Caco-2 (cell line): ENCODE measurements around the gene ADGRL2. TPM values are rescaled to one million over a fixed set of nuclear protein-coding genes. Genes with fewer than 3 reads are reported as not detected.
"Not testable (repeated sequence)": the region's sequence is repeated elsewhere in the genome, so short reads cannot be mapped to it uniquely, and the experiment has no call there.

Source experiments
- BruUV-seq: library from RNA; stranded (reverse); fragments of 400-500 nt; replicated peaks from 2 replicates; lab custom pipeline; 2021; lab: Mats Ljungman, UMichigan
- CTCF ChIA-PET: fragments of 300-600 bp; sonication (Branson Sonifier 250); formaldehyde crosslinking; loops from one replicate; lab custom pipeline; 2022; ENCODE audit warnings: antibody characterized with exemption; lab: Charles Lee
- POLR2A ChIA-PET: fragments of 300-600 bp; sonication (Branson Sonifier 250); formaldehyde crosslinking; loops from one replicate; lab custom pipeline; 2022; ENCODE audit warnings: antibody characterized with exemption; lab: Charles Lee
- DNase-seq, 2 experiments: peaks; one replicate each; pipeline versions ENCODE4 v3.0.0 to v3.0.0-alpha.2; 2020 to 2022
- H3K27me3 ChIP-seq: replicated peaks from 2 replicates; pipeline ENCODE4 v1.6.0; 2011; ENCODE audit warnings: low read length; ENCODE audit not compliant: control insufficient read depth, insufficient read depth
- H3K36me3 ChIP-seq: 2 replicates; pipeline ENCODE4 v1.5.1; 2011; ENCODE audit warnings: low read length; ENCODE audit not compliant: control insufficient read depth, insufficient read depth
- H3K4me1 ChIP-seq: fragments of 250-450 bp; sonication (Bioruptor Pico); 2 replicates; pipeline ENCODE4 v1.5.1; 2020; ENCODE audit warnings: mild to moderate bottlenecking
- H3K4me3 ChIP-seq: 2 replicates; pipeline ENCODE4 v1.5.1; 2011; ENCODE audit warnings: low read depth, mild to moderate bottlenecking, control low read depth, low read length
- H3K9me3 ChIP-seq: fragments of 250-450 bp; sonication (Bioruptor Pico); 2 replicates; pipeline ENCODE4 v1.5.1; 2020; ENCODE audit warnings: mild to moderate bottlenecking, moderate library complexity
- H3K27ac Mint-ChIP-seq: one replicate; pipeline ENCODE4 v1.8.0; 2022; ENCODE audit warnings: mixed read lengths; ENCODE audit not compliant: unreplicated experiment
- H3K27me3 Mint-ChIP-seq: one replicate; pipeline ENCODE4 v1.8.0; 2022; ENCODE audit warnings: mixed read lengths; ENCODE audit not compliant: insufficient read depth, unreplicated experiment
- H3K36me3 Mint-ChIP-seq: one replicate; pipeline ENCODE4 v1.8.0; 2022; ENCODE audit warnings: mild to moderate bottlenecking, mixed read lengths; ENCODE audit not compliant: insufficient read depth, unreplicated experiment
- H3K4me1 Mint-ChIP-seq: one replicate; pipeline ENCODE4 v1.8.0; 2022; ENCODE audit warnings: low read depth, mixed read lengths; ENCODE audit not compliant: unreplicated experiment
- H3K4me3 Mint-ChIP-seq: one replicate; pipeline ENCODE4 v1.8.0; 2022; ENCODE audit warnings: mild to moderate bottlenecking, moderate library complexity, mixed read lengths; ENCODE audit not compliant: unreplicated experiment
- H3K9me3 Mint-ChIP-seq: one replicate; pipeline ENCODE4 v1.8.0; 2022; ENCODE audit warnings: mixed read lengths; ENCODE audit not compliant: unreplicated experiment
- CTCF ChIP-seq, 2 experiments: fragments of 200-600 bp in 1 of 2; IDR thresholded peaks; 1 replicate in 1 of 2; 2 replicates in 1 of 2; pipeline versions ENCODE4 v1.5.1 to v1.8.0; 2011 to 2022; ENCODE audit warnings: antibody characterized with exemption in 1 of 2, control low read depth in 1 of 2, inconsistent platforms in 1 of 2, low read depth in 1 of 2, low read length in 1 of 2, mild to moderate bottlenecking in 1 of 2, moderate library complexity in 1 of 2; ENCODE audit not compliant: insufficient read depth in 1 of 2, severe bottlenecking in 1 of 2, unreplicated experiment in 1 of 2
- intact Hi-C: fragments of 100-400 bp; cut with micrococcal nuclease; formaldehyde crosslinking; loops from one replicate; pipeline ENCODE4 v1.10.0; 2022; ENCODE audit not compliant: unreplicated experiment
- total RNA-seq: library from RNA; stranded (reverse); gene quantifications from 2 replicates; pipeline ENCODE4 v1.2.3, GENCODE V29; 2022

The ADGRL2 gene
- total RNA-seq, 1 experiment from 2014 or later = 3.8 TPM

GRCh38 chr1:81878538-81878937 lies 77.8 kb downstream of the ADGRL2 start:
- no peak overlapping the region for H3K4me3 ChIP-seq
- no TSS peak for BruUV-seq
- no peak for TF ChIP-seq CTCF (IDR thresholded peaks at IDR 0.05; ENCODE audit: insufficient read depth in 1 of 2, low read depth in 1 of 2, low read length in 1 of 2, severe bottlenecking in 1 of 2, unreplicated experiment in 1 of 2)
- Mint-ChIP-seq H3K4me1 (no peaks in the 10 kb centered on the region), H3K36me3 (no peaks in the 10 kb centered on the region), H3K27ac (no peak overlapping the region), H3K9me3 (no peaks in the 10 kb centered on the region), H3K4me3 (no peak overlapping the region), H3K27me3 (no peaks in the 10 kb centered on the region)
- no peak for DNase-seq
- ChIA-PET POLR2A (no interaction called here), CTCF (no interaction called here)
- intact Hi-C loops = no loop called here
- no peaks in the 10 kb centered on the region for H3K36me3 ChIP-seq
- H3K9me3 ChIP-seq = no peaks in the 10 kb centered on the region
- no peaks in the 10 kb centered on the region for H3K4me1 ChIP-seq
- H3K27me3 ChIP-seq = no peaks in the 10 kb centered on the region

- intact Hi-C loops = no loop called here
- no peak for TF ChIP-seq CTCF (IDR thresholded peaks at IDR 0.05; ENCODE audit: insufficient read depth in 1 of 2, low read depth in 1 of 2, low read length in 1 of 2, severe bottlenecking in 1 of 2, unreplicated experiment in 1 of 2)
- ChIA-PET CTCF (no interaction called here), POLR2A (no interaction called here)
- no peaks in the 10 kb centered on the region for H3K9me3 Mint-ChIP-seq
- no peaks in the 10 kb centered on the region for H3K4me1 ChIP-seq
- no peak overlapping the region for H3K27ac Mint-ChIP-seq
- no peaks in the 10 kb centered on the region for H3K4me1 Mint-ChIP-seq
- H3K36me3 Mint-ChIP-seq = no peaks in the 10 kb centered on the region
- BruUV-seq = no TSS peak
- no peaks in the 10 kb centered on the region for H3K27me3 ChIP-seq
- DNase-seq = no peak
- no peaks in the 10 kb centered on the region for H3K36me3 ChIP-seq
- no peak overlapping the region for H3K4me3 Mint-ChIP-seq
- H3K4me3 ChIP-seq = no peak overlapping the region
- no peaks in the 10 kb centered on the region for H3K27me3 Mint-ChIP-seq
- no peaks in the 10 kb centered on the region for H3K9me3 ChIP-seq
These were observed 80.0 kb downstream of the ADGRL2 start for GRCh38 chr1:81880781-81881180.

- Histone ChIP-seq H3K4me1 (no peaks in the 10 kb centered on the region), H3K36me3 (no peaks in the 10 kb centered on the region), H3K27me3 (no peaks in the 10 kb centered on the region), H3K4me3 (no peak overlapping the region), H3K9me3 (no peaks in the 10 kb centered on the region)
- H3K36me3 Mint-ChIP-seq = no peaks in the 10 kb centered on the region
- TF ChIP-seq CTCF (IDR thresholded peaks at IDR 0.05; ENCODE audit: insufficient read depth in 1 of 2, low read depth in 1 of 2, low read length in 1 of 2, severe bottlenecking in 1 of 2, unreplicated experiment in 1 of 2) = no peak
- no TSS peak for BruUV-seq
- no peak for DNase-seq
- H3K9me3 Mint-ChIP-seq = no peaks in the 10 kb centered on the region
- H3K27ac Mint-ChIP-seq = no peak overlapping the region
- CTCF ChIA-PET = no interaction called here
- POLR2A ChIA-PET = no interaction called here
- no peaks in the 10 kb centered on the region for H3K4me1 Mint-ChIP-seq
- no peaks in the 10 kb centered on the region for H3K27me3 Mint-ChIP-seq
- intact Hi-C loops = no loop called here
- no peak overlapping the region for H3K4me3 Mint-ChIP-seq
These were observed 84.6 kb downstream of the ADGRL2 start for GRCh38 chr1:81885291-81885690.

- H3K9me3 ChIP-seq, BruUV-seq, intact Hi-C loops, H3K27me3 Mint-ChIP-seq, H3K36me3 Mint-ChIP-seq, H3K4me3 ChIP-seq, H3K4me1 Mint-ChIP-seq, H3K36me3 ChIP-seq, POLR2A ChIA-PET, H3K4me1 ChIP-seq, H3K4me3 Mint-ChIP-seq, H3K27me3 ChIP-seq, CTCF ChIA-PET, DNase-seq, H3K9me3 Mint-ChIP-seq, H3K27ac Mint-ChIP-seq: not testable (repeated sequence)
These were observed 85.6 kb downstream of the ADGRL2 start for GRCh38 chr1:81886292-81886691.
